Progenitor cell of endocrine pancreas (in vitro differentiated cells): Measurements from ENCODE around the gene ZSCAN5A. TPM values are rescaled to one million over a fixed set of nuclear protein-coding genes. Genes with fewer than 3 reads are reported as not detected.
"Not testable (repeated sequence)": the region's sequence is repeated elsewhere in the genome, so short reads cannot be mapped to it uniquely, and the experiment has no call there.

Source experiments
- DNase-seq: peaks from one replicate; pipeline ENCODE4 v3.0.0; 2021; ENCODE audit warnings: low spot score; ENCODE audit not compliant: unreplicated experiment
- H3K27ac Mint-ChIP-seq: 2 replicates; pipeline ENCODE4 v1.8.0; 2021; ENCODE audit warnings: mild to moderate bottlenecking, moderate library complexity, mixed read lengths
- H3K27me3 Mint-ChIP-seq: 2 replicates; pipeline ENCODE4 v1.8.0; 2021; ENCODE audit warnings: mixed read lengths
- H3K36me3 Mint-ChIP-seq: 2 replicates; pipeline ENCODE4 v1.8.0; 2022; ENCODE audit warnings: mixed read lengths; ENCODE audit not compliant: insufficient read depth
- H3K4me1 Mint-ChIP-seq: 2 replicates; pipeline ENCODE4 v1.8.0; 2021; ENCODE audit warnings: low read depth, mixed read lengths
- H3K4me3 Mint-ChIP-seq: 2 replicates; pipeline ENCODE4 v1.8.0; 2021; ENCODE audit warnings: low read depth, mild to moderate bottlenecking, moderate library complexity, mixed read lengths
- H3K9me3 Mint-ChIP-seq: 2 replicates; pipeline ENCODE4 v1.8.0; 2021; ENCODE audit warnings: low read depth, mixed read lengths
- total RNA-seq: library from RNA; stranded (reverse); gene quantifications from 2 replicates; pipeline ENCODE4 v1.2.1, GENCODE V29; 2021
- TF ChIP-seq, protein P1 (sequence below): fragments of 200-600 bp; sonication (generic); IDR thresholded peaks from one replicate; pipeline ENCODE4 v1.5.0; 2021; ENCODE audit warnings: antibody characterized with exemption, mild to moderate bottlenecking; ENCODE audit not compliant: unreplicated experiment

ZSCAN5A gene
- total RNA-seq, 1 donor from 2014 or later: 19.1 TPM

DNA sequence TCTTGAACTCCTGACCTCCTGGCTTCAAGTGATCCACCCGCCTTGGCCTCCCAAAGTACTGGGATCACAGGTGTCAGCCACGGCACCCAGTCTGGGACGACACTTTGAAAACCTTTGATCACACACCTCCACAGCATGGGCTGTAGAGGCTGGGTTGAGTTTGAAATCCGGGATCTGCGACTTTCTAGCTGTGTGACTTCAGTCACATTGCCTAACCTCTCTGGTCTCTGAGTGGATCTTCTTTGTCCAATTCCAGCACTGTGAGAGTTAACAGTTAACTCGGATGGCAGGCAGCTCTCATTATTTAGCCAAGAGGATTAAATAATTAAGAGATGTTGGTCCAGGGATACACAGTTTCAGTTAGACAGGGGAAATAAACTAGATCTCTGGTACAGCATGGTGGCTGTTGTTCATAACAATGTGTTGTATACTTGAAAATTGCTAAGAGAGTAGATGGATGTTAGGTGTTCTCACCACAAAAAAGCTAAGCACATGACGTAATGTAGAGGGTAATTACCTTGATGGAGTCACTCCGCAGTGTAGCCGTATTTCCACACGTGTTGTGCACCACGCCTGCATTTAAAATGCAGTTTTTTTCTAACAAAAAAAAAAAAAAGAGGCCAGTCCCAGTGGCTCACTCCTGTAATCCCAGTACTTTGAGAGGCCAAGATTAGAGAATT is 136.9 kb downstream of the ZSCAN5A start:
- H3K4me1 Mint-ChIP-seq: no peaks in the 10 kb centered on the region
- TF ChIP-seq, protein P1, sequence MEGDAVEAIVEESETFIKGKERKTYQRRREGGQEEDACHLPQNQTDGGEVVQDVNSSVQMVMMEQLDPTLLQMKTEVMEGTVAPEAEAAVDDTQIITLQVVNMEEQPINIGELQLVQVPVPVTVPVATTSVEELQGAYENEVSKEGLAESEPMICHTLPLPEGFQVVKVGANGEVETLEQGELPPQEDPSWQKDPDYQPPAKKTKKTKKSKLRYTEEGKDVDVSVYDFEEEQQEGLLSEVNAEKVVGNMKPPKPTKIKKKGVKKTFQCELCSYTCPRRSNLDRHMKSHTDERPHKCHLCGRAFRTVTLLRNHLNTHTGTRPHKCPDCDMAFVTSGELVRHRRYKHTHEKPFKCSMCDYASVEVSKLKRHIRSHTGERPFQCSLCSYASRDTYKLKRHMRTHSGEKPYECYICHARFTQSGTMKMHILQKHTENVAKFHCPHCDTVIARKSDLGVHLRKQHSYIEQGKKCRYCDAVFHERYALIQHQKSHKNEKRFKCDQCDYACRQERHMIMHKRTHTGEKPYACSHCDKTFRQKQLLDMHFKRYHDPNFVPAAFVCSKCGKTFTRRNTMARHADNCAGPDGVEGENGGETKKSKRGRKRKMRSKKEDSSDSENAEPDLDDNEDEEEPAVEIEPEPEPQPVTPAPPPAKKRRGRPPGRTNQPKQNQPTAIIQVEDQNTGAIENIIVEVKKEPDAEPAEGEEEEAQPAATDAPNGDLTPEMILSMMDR: no peak

DNA sequence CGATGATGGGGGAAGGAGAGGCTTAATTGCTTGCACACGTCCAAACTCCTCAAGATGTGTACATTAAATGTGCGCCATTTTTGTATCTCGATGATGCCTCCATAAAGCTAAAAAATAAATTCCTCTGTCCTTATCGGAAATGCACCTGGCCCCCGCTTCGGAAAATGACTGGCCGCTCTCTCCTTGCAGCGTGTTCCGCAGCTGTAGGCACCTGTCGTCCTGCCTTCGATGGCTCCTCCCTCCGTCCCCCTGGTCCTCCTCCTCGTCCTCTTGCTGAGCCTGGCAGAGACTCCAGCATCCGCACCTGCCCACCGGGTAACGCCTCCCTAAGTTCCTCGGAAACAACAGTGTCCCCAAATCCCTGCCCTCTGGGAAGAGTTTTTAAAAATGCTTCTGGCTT is 137.8 kb downstream of the ZSCAN5A start:
- no peaks in the 10 kb centered on the region for H3K4me1 Mint-ChIP-seq

More for the DNA sequence above, 136.9 kb downstream of the ZSCAN5A start:
- Mint-ChIP-seq H3K27ac (no peak overlapping the region), H3K36me3 (no peaks in the 10 kb centered on the region), H3K27me3 (peaks cover 28% of the 10 kb centered on the region), H3K4me3 (no peak overlapping the region), H3K9me3 (no peaks in the 10 kb centered on the region)
- no peak for DNase-seq

DNA sequence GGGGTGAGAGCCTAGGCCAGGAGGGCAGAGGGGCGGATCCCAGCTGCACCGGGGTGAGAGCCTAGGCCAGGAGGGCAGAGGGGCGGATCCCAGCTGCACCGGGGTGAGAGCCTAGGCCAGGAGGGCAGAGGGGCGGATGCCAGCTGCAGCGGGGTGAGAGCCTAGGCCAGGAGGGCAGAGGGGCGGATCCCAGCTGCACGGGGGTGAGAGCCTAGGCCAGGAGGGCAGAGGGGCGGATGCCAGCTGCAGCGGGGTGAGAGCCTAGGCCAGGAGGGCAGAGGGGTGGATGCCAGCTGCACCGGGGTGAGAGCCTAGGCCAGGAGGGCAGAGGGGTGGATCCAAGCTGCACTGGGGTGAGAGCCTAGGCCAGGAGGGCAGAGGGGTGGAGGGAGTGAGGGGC is 138.3 kb downstream of the ZSCAN5A start:
- not testable (repeated sequence) for H3K9me3 Mint-ChIP-seq

More for the DNA sequence above, 137.8 kb downstream of the ZSCAN5A start:
- TF ChIP-seq, protein P1: no peak
- Mint-ChIP-seq H3K27me3 (peaks cover 28% of the 10 kb centered on the region), H3K9me3 (no peaks in the 10 kb centered on the region), H3K36me3 (no peaks in the 10 kb centered on the region), H3K4me3 (no peak overlapping the region), H3K27ac (no peak overlapping the region)
- no peak for DNase-seq

DNA sequence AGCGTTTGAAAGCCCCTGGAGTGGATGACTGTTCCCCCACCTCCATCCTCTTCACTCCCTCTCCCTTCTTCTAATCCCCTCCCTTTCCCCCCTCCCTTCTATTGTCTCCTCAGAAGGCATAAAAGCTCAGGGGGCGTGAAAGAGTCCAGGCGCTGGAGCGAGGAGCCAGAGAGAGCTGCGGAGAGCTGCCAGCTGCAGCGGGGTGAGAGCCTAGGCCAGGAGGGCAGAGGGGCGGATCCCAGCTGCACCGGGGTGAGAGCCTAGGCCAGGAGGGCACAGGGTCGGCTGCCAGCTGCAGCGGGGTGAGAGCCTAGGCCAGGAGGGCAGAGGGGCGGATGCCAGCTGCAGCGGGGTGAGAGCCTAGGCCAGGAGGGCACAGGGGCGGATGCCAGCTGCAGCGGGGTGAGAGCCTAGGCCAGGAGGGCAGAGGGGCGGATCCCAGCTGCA is 138.8 kb downstream of the ZSCAN5A start, which contains the start of gene GALP:
TSS of gene GALP (plus strand) at position 148 of the 447 bp plus-strand sequence. CDS start 1,101 bp downstream, outside the sequence.
- H3K9me3 Mint-ChIP-seq, H3K27ac Mint-ChIP-seq, H3K4me3 Mint-ChIP-seq, H3K4me1 Mint-ChIP-seq, DNase-seq, H3K36me3 Mint-ChIP-seq: not testable (repeated sequence)
- H3K27me3 Mint-ChIP-seq: peaks cover 26% of the 10 kb centered on the region

More for the DNA sequence above, 138.3 kb downstream of the ZSCAN5A start:
- not testable (repeated sequence) for H3K4me3 Mint-ChIP-seq, H3K27ac Mint-ChIP-seq, H3K4me1 Mint-ChIP-seq, H3K36me3 Mint-ChIP-seq, DNase-seq
- H3K27me3 Mint-ChIP-seq: peaks cover 26% of the 10 kb centered on the region

DNA sequence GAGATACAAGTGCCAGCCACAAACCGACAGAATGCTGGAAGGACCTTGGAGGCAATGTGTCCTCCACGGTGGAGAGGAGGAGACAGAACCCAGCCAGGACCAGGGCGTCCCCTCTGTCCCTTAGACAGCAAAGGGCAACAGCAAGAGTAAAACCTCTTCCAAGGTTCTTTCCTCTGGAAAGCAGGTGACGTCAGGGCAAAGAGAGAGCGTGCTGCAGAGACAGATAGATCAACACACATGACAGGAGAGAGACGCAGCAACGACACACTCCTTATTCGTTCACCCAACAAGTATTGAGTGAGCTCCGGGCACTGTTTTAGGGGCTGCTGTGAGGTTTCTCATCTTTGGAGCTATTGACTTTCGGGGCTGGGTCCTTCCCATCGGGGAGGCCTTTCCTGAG is 140.1 kb downstream of the ZSCAN5A start:
- TF ChIP-seq, protein P1: no peak
- Mint-ChIP-seq H3K4me1 (no peaks in the 10 kb centered on the region), H3K9me3 (no peaks in the 10 kb centered on the region), H3K36me3 (no peaks in the 10 kb centered on the region), H3K27me3 (peaks cover 23% of the 10 kb centered on the region), H3K27ac (peak overlapping the region; percentile 69), H3K4me3 (no peak overlapping the region)
- DNase-seq: no peak

DNA sequence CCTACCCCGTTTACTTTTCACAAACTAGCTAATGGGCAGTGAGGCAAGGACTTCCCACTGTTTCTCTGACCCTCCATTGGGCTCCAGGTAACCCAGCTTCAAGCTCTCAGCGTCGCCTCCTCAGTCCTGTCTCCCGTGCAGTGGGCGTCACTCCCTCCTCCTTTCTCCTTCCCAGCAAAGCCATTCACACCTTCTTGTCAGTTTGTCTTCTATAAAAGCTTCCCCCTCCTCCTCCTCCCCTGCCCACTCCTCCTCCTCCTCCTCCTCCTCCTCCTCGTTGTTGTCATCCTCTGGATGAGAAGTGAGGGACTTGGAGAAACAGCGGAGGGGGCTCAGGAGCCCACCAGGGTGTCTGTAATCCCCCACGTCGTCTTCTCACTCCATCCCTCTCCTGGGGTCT is 140.6 kb downstream of the ZSCAN5A start:
- Mint-ChIP-seq H3K36me3 (no peaks in the 10 kb centered on the region), H3K4me1 (no peaks in the 10 kb centered on the region), H3K4me3 (no peak overlapping the region), H3K27ac (peak overlapping the region; percentile 69), H3K9me3 (no peaks in the 10 kb centered on the region), H3K27me3 (peaks cover 23% of the 10 kb centered on the region)
- TF ChIP-seq, protein P1: no peak
- DNase-seq: no peak

Other genes starting within 250 kb of the ZSCAN5A start
- gene ZNF787, start 193.5 kb downstream of the ZSCAN5A start, total RNA-seq: 33.9 and 34.3 TPM in 2 replicates
- gene ZNF444, start 173.6 kb downstream of the ZSCAN5A start, total RNA-seq: 132 and 135 TPM in 2 replicates
- gene GALP, start 138.8 kb downstream of the ZSCAN5A start, total RNA-seq: not detected in 2 replicates
- gene ZSCAN5B, start 117.1 kb downstream of the ZSCAN5A start, total RNA-seq: not detected in 2 replicates
- gene ZSCAN5C, start 112.6 kb downstream of the ZSCAN5A start, total RNA-seq: not detected in 2 replicates
- not detected in 2 replicates for gene EDDM13, start 42.1 kb downstream of the ZSCAN5A start, total RNA-seq
- 6.6 and 8.0 TPM in 2 replicates for gene ZNF582, start 78.7 kb upstream of the ZSCAN5A start, total RNA-seq
- gene ZNF583, start 89.5 kb upstream of the ZSCAN5A start, total RNA-seq: 10.1 and 11.3 TPM in 2 replicates
- gene ZNF667, start 162.5 kb upstream of the ZSCAN5A start, total RNA-seq: not detected in 2 replicates
- not detected in 2 replicates for gene ZNF471, start 193.0 kb upstream of the ZSCAN5A start, total RNA-seq
- gene ZFP28, start 224.1 kb upstream of the ZSCAN5A start, total RNA-seq: 12.1 and 12.9 TPM in 2 replicates